Neural cell (in vitro differentiated cells): ENCODE measurements around the gene MYO7B. TPM values are rescaled to one million over a fixed set of nuclear protein-coding genes. Genes with fewer than 3 reads are reported as not detected.

ENCODE experiments used
- H2AFZ ChIP-seq: fragments of 200-600, 300-800 bp; sonication (generic), shearing (Covaris generic); 2 replicates; pipeline ENCODE4 v1.6.0; 2014; ENCODE audit warnings: low read depth, mild to moderate bottlenecking, antibody characterized with exemption, low read length, moderate library complexity
- H3F3A ChIP-seq: fragments of 200-600 bp; shearing (Covaris generic); 2 replicates; pipeline ENCODE4 v1.6.1; 2016; ENCODE audit warnings: mild to moderate bottlenecking, moderate library complexity, mixed read lengths, antibody characterized with exemption, low read length; ENCODE audit not compliant: insufficient read depth, poor library complexity, severe bottlenecking
- H3K27ac ChIP-seq: fragments of 200-600, 300-800 bp; sonication (generic), shearing (Covaris generic); 2 replicates; pipeline ENCODE4 v1.5.1; 2014; ENCODE audit warnings: mild to moderate bottlenecking, low read length, moderate library complexity
- H3K27me3 ChIP-seq: fragments of 300-800, 200-600 bp; sonication (generic), shearing (Covaris generic); 2 replicates; pipeline ENCODE4 v1.6.0; 2014; ENCODE audit warnings: mild to moderate bottlenecking, low read depth, low read length, moderate library complexity; ENCODE audit not compliant: insufficient read depth
- H3K36me3 ChIP-seq: fragments of 300-800, 200-600 bp; sonication (generic), shearing (Covaris generic); 2 replicates; pipeline ENCODE4 v1.5.1; 2014; ENCODE audit warnings: mild to moderate bottlenecking, antibody characterized with exemption, low read length, moderate library complexity; ENCODE audit not compliant: insufficient read depth
- H3K4me2 ChIP-seq: fragments of 300-800, 200-600 bp; sonication (generic), shearing (Covaris generic); 2 replicates; pipeline ENCODE4 v1.6.0; 2014; ENCODE audit warnings: mild to moderate bottlenecking, low read length
- H3K4me3 ChIP-seq: fragments of 300-800, 200-600 bp; sonication (generic), shearing (Covaris generic); 2 replicates; pipeline ENCODE4 v1.5.1; 2014; ENCODE audit warnings: mild to moderate bottlenecking, low read length, moderate library complexity
- H3K79me2 ChIP-seq: fragments of 200-600 bp; shearing (Covaris generic); replicated peaks from 2 replicates; pipeline ENCODE4 v1.6.0; 2014; ENCODE audit warnings: mild to moderate bottlenecking, low read length, moderate library complexity; ENCODE audit not compliant: insufficient read depth
- H3K9ac ChIP-seq: fragments of 300-800, 200-600 bp; sonication (generic), shearing (Covaris generic); 2 replicates; pipeline ENCODE4 v1.6.1; 2016; ENCODE audit warnings: mild to moderate bottlenecking, low read length, mixed read lengths
- H3K9me2 ChIP-seq: fragments of 200-600 bp; shearing (Covaris generic); 2 replicates; pipeline ENCODE4 v1.6.1; 2016; ENCODE audit warnings: mild to moderate bottlenecking, low read length, mixed read lengths; ENCODE audit not compliant: insufficient read depth
- H3K9me3 ChIP-seq: fragments of 200-600, 300-800 bp; sonication (generic), shearing (Covaris generic); 2 replicates; pipeline ENCODE4 v1.6.1; 2016; ENCODE audit warnings: mild to moderate bottlenecking, mixed run types, low read length, moderate library complexity, mixed read lengths
- H4K20me1 ChIP-seq: fragments of 200-600 bp; shearing (Covaris generic); 2 replicates; pipeline ENCODE4 v1.6.1; 2016; ENCODE audit warnings: mild to moderate bottlenecking, mixed run types; ENCODE audit not compliant: insufficient read depth
- CTCF ChIP-seq: fragments of 450-650 bp; IDR thresholded peaks from 2 replicates; pipeline ENCODE4 v1.5.1; 2014; ENCODE audit warnings: antibody characterized with exemption, mild to moderate bottlenecking, moderate library complexity; ENCODE audit not compliant: poor library complexity, severe bottlenecking
- EP300 ChIP-seq: fragments of 450-650 bp; conservative IDR thresholded peaks from 2 replicates; pipeline ENCODE4 v1.6.1; 2014; ENCODE audit warnings: antibody characterized with exemption, mild to moderate bottlenecking, moderate library complexity; ENCODE audit not compliant: poor library complexity, severe bottlenecking
- EZH2 ChIP-seq: fragments of 200-600, 300-800 bp; shearing (Covaris generic), sonication (generic); IDR thresholded peaks from 2 replicates; pipeline ENCODE4 v1.6.1; 2014; ENCODE audit warnings: antibody characterized with exemption, low read length, borderline replicate concordance, mild to moderate bottlenecking; ENCODE audit not compliant: insufficient read depth, poor library complexity, severe bottlenecking
- MXI1 ChIP-seq: fragments of 450-650 bp; conservative IDR thresholded peaks from 2 replicates; pipeline ENCODE4 v1.6.1; 2014; ENCODE audit warnings: antibody characterized with exemption, mild to moderate bottlenecking; ENCODE audit not compliant: poor library complexity, severe bottlenecking
- POLR2AphosphoS5 ChIP-seq: IDR thresholded peaks from 2 replicates; pipeline ENCODE4 v1.6.1; 2012
- RAD21 ChIP-seq: fragments of 450-650 bp; conservative IDR thresholded peaks from 2 replicates; pipeline ENCODE4 v1.6.1; 2014; ENCODE audit warnings: antibody characterized with exemption, mild to moderate bottlenecking, moderate library complexity
- REST ChIP-seq: IDR thresholded peaks from 2 replicates; pipeline ENCODE4 v1.6.1; 2012; ENCODE audit warnings: borderline replicate concordance
- SMC3 ChIP-seq: fragments of 450-650 bp; conservative IDR thresholded peaks from 2 replicates; pipeline ENCODE4 v1.6.1; 2014; ENCODE audit warnings: antibody characterized with exemption, mild to moderate bottlenecking, moderate library complexity; ENCODE audit not compliant: poor library complexity
- TAF1 ChIP-seq: IDR thresholded peaks from 2 replicates; pipeline ENCODE4 v1.6.1; 2012; ENCODE audit warnings: low read depth
- polyA plus RNA-seq: library from polyadenylated mRNA; depleted of rRNA; stranded (reverse); fragments of >200 nt; gene quantifications from 2 replicates; pipeline ENCODE4 v1.2.3, GENCODE V29; 2014

MYO7B gene
- polyA plus RNA-seq, 1 donor from 2014 or later, result 0.16 TPM

GRCh38 chr2:127511917-127512316, 23.6 kb upstream of the MYO7B start:
- TF ChIP-seq RAD21 (no peak), SMC3 (no peak), POLR2AphosphoS5 (no peak), EP300 (no peak), CTCF (no peak)
- H3K9ac ChIP-seq, result no peak overlapping the region
- no peak overlapping the region for H2AFZ ChIP-seq
- H3K4me2 ChIP-seq, result no peak overlapping the region
- no peak overlapping the region for H3K4me3 ChIP-seq
- peaks cover under 1% of the 10 kb centered on the region for H3K36me3 ChIP-seq
- peaks cover 54% of the 10 kb centered on the region for H3K79me2 ChIP-seq
- no peaks in the 10 kb centered on the region for H3K9me3 ChIP-seq
- H3K27me3 ChIP-seq, result no peaks in the 10 kb centered on the region
- no peaks in the 10 kb centered on the region for H3K9me2 ChIP-seq
- H4K20me1 ChIP-seq, result no peaks in the 10 kb centered on the region
- no peak overlapping the region for H3K27ac ChIP-seq
- no peaks in the 10 kb centered on the region for H3F3A ChIP-seq

- no peaks in the 10 kb centered on the region for H4K20me1 ChIP-seq
- H3K79me2 ChIP-seq, result peaks cover 54% of the 10 kb centered on the region
- TF ChIP-seq EZH2 (no peak), EP300 (no peak), MXI1 (no peak), CTCF (no peak), POLR2AphosphoS5 (no peak), RAD21 (no peak), SMC3 (no peak), TAF1 (no peak), REST (no peak)
- no peaks in the 10 kb centered on the region for H3K27me3 ChIP-seq
- no peaks in the 10 kb centered on the region for H3K9me2 ChIP-seq
- no peak overlapping the region for H2AFZ ChIP-seq
- H3K36me3 ChIP-seq, result peaks cover 5% of the 10 kb centered on the region
- no peak overlapping the region for H3K9ac ChIP-seq
- H3F3A ChIP-seq, result no peaks in the 10 kb centered on the region
- no peak overlapping the region for H3K27ac ChIP-seq
- no peak overlapping the region for H3K4me2 ChIP-seq
- H3K9me3 ChIP-seq, result no peaks in the 10 kb centered on the region
- H3K4me3 ChIP-seq, result no peak overlapping the region
These were observed 23.1 kb upstream of the MYO7B start for GRCh38 chr2:127512362-127512761.
